Measurements from ENCODE around the gene TBC1D1.

- TF ChIP-seq CTCF (IDR thresholded peaks at IDR 0.05 in 4 of 5, conservative IDR thresholded peaks at IDR 0.05 in 1 of 5) (no peak), POLR2A (IDR thresholded peaks at IDR 0.05) (no peak)
These were observed 31.4 kb downstream of the TBC1D1 start for GRCh38 chr4:37922328-37922727.
